SH-SY5Y (cell line): ENCODE results near the gene RBM23.

Experiments used
- GATA2 ChIP-seq: IDR thresholded peaks from 2 replicates; pipeline ENCODE4 v1.6.1; 2011; ENCODE audit warnings: mild to moderate bottlenecking, low read depth, low read length
- GATA3 ChIP-seq: IDR thresholded peaks from 2 replicates; pipeline ENCODE4 v1.6.1; 2011; ENCODE audit warnings: low read depth, mild to moderate bottlenecking, low read length, moderate library complexity

DNA sequence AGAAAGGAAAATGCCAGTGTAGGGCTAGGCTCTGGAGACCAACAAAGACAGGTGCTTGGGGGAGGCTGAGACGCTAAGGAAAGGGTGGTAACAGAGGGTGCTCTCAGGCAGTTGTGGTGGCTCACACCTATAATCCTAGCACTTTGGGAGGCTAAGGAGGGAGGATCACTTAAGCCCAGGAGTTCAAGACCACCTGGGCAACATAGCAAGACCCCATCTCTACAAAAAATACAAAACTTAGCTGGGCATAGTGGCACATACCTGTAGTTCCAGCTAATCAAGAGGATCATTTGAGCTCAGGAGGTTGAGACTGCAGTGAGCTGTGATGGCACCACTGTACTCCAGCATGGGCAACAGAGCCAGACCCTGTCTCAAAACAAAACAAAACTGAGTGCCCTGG, 23.5 kb downstream of the RBM23 start:
- TF ChIP-seq GATA3 (no peak), GATA2 (no peak)
